K562 (cell line): ENCODE measurements around the gene SCUBE1. TPM values are rescaled to one million over a fixed set of nuclear protein-coding genes. Genes with fewer than 3 reads are reported as not detected.

Source experiments
- ATAC-seq: fragments of 200-7000 bp; cut with Tn5 transposase; 3 replicates; pipeline ENCODE4 v1.9.1; 2020; ENCODE audit warnings: moderate library complexity
- BruUV-seq: library from RNA; stranded (reverse); fragments of 400-500 nt; replicated peaks from 2 replicates; lab custom pipeline; 2021; lab: Mats Ljungman, UMichigan
- CTCF ChIA-PET: fragments of 300-600 bp; formaldehyde crosslinking; extraction: SDS; loops from one replicate; lab custom pipeline; 2021; ENCODE audit warnings: low intra/inter-chr PET ratio; lab: Yijun Ruan, JAX
- POLR2A ChIA-PET: fragments of 300-600, 350-650 bp; sonication (Branson Sonifier 250); formaldehyde crosslinking; extraction: SDS; loops from one replicate; lab custom pipeline; 2021; ENCODE audit warnings: antibody characterized with exemption, inconsistent platforms; lab: Yijun Ruan, JAX
- DNase-seq, 4 experiments: peaks; one replicate each; pipeline versions ENCODE4 v3.0.0 to v3.0.0-alpha.2; 2011 to 2018; ENCODE audit warnings: low spot score in 3 of 4, mixed read lengths in 3 of 4; ENCODE audit errors: extremely low read depth in 1 of 4
- FAIRE-seq: peaks from 2 replicates; lab custom pipeline; 2011; peaks lifted over from hg19 to GRCh38; lab: Jason Lieb, UNC
- H2AFZ ChIP-seq: 2 replicates; pipeline ENCODE4 v1.6.0; 2011; ENCODE audit warnings: low read depth, low read length, control low read depth, inconsistent platforms
- H3K27ac ChIP-seq: fragments of 200-600 bp; 3 replicates; pipeline ENCODE4 v1.8.0; 2011; ENCODE audit warnings: low read depth, mild to moderate bottlenecking, control low read depth, inconsistent platforms, low read length, moderate library complexity, mixed read lengths; ENCODE audit errors: extremely low read depth
- H3K27me3 ChIP-seq, 2 experiments: fragments of 300-600 bp in 1 of 2; 2 replicates in 1 of 2; 3 replicates in 1 of 2; pipeline versions ENCODE4 v1.6.0 to v1.8.0; 2011; ENCODE audit warnings: inconsistent platforms in 2 of 2, low read length in 2 of 2, mild to moderate bottlenecking in 1 of 2, mixed read lengths in 1 of 2, moderate library complexity in 1 of 2; ENCODE audit not compliant: control insufficient read depth in 2 of 2, insufficient read depth in 2 of 2
- H3K36me3 ChIP-seq: fragments of 300-600 bp; 3 replicates; pipeline ENCODE4 v1.8.0; 2011; ENCODE audit warnings: mild to moderate bottlenecking, low read length, inconsistent platforms; ENCODE audit not compliant: control insufficient read depth, insufficient read depth
- H3K4me1 ChIP-seq, 2 experiments: fragments of 200-600 bp in 1 of 2; replicated peaks in 1 of 2; 2 replicates in 1 of 2; 3 replicates in 1 of 2; pipeline versions ENCODE4 v1.5.1 to v1.8.0; 2011; ENCODE audit warnings: inconsistent platforms in 2 of 2, low read length in 2 of 2, mild to moderate bottlenecking in 1 of 2, mixed read lengths in 1 of 2, moderate library complexity in 1 of 2; ENCODE audit not compliant: control insufficient read depth in 2 of 2, insufficient read depth in 2 of 2
- H3K4me2 ChIP-seq: 2 replicates; pipeline ENCODE4 v1.6.1; 2011; ENCODE audit warnings: low read length, control low read depth, inconsistent platforms, mixed read lengths; ENCODE audit not compliant: insufficient read depth
- H3K4me3 ChIP-seq: fragments of 200-600 bp; sonication (generic), shearing (Covaris generic); 2 replicates; pipeline ENCODE4 v1.5.1; 2016; ENCODE audit warnings: control low read depth, inconsistent platforms
- H3K79me2 ChIP-seq: fragments of 200-600 bp; 3 replicates; pipeline ENCODE4 v1.8.0; 2011; ENCODE audit warnings: low read length, inconsistent platforms; ENCODE audit not compliant: control insufficient read depth, insufficient read depth
- H3K9ac ChIP-seq, 2 experiments: 2 replicates each; pipeline versions ENCODE4 v1.6.0 to v1.6.1; 2011; ENCODE audit warnings: low read depth in 2 of 2, low read length in 2 of 2, control low read depth in 1 of 2, inconsistent platforms in 1 of 2, mild to moderate bottlenecking in 1 of 2, mixed read lengths in 1 of 2; ENCODE audit not compliant: insufficient read depth in 1 of 2
- H3K9me1 ChIP-seq: one replicate; pipeline ENCODE4 v1.6.0; 2011; ENCODE audit warnings: inconsistent platforms, mild to moderate bottlenecking, low read length, moderate library complexity; ENCODE audit not compliant: control insufficient read depth, insufficient read depth
- H3K9me3 ChIP-seq: replicated peaks from 2 replicates; pipeline ENCODE4 v1.5.1; 2011; ENCODE audit warnings: low read depth, low read length, inconsistent platforms; ENCODE audit not compliant: control insufficient read depth, insufficient read depth
- H4K20me1 ChIP-seq: replicated peaks from 2 replicates; pipeline ENCODE4 v1.6.1; 2011; ENCODE audit warnings: low read length, inconsistent platforms, mixed read lengths; ENCODE audit not compliant: control insufficient read depth, insufficient read depth
- ETV6 ChIP-seq, 3 experiments: fragments of 150-350 bp in 1 of 3; sonication (generic) in 1 of 3; formaldehyde crosslinking in 1 of 3; IDR thresholded peaks; 2 replicates each; pipeline versions ENCODE4 v1.6.1 to v1.8.0; 2014 to 2022; ENCODE audit warnings: borderline replicate concordance in 2 of 3, low read depth in 2 of 3, antibody characterized with exemption in 1 of 3, low read length in 1 of 3, mild to moderate bottlenecking in 1 of 3, missing genetic modification reagents in 1 of 3
- EWSR1 ChIP-seq: fragments of 450-650 bp; IDR thresholded peaks from 2 replicates; pipeline ENCODE4 v1.6.1; 2018; ENCODE audit warnings: borderline replicate concordance, mild to moderate bottlenecking, low read depth, moderate library complexity; ENCODE audit not compliant: partially characterized antibody
- GATAD2B ChIP-seq: fragments of 450-650 bp; IDR thresholded peaks from 2 replicates; pipeline ENCODE4 v1.6.1; 2017; ENCODE audit warnings: mild to moderate bottlenecking, borderline replicate concordance
- HCFC1 ChIP-seq: IDR thresholded peaks from 2 replicates; pipeline ENCODE4 v1.6.1; 2012; ENCODE audit warnings: low read depth, low read length, improper control_type of control experiment
- HMG20B ChIP-seq: fragments of 250-450 bp; sonication (Bioruptor Pico); IDR thresholded peaks from 2 replicates; pipeline ENCODE4 v1.5.0; 2021; ENCODE audit warnings: mild to moderate bottlenecking
- HSF4 ChIP-seq: fragments of 250-450 bp; sonication (Bioruptor Pico); IDR thresholded peaks from 2 replicates; pipeline ENCODE4 v2.1.2; 2022; ENCODE audit warnings: mild to moderate bottlenecking, moderate library complexity, borderline replicate concordance
- POLR3A ChIP-seq: IDR thresholded peaks from 2 replicates; pipeline ENCODE4 v1.6.1; 2011; ENCODE audit warnings: borderline replicate concordance, mild to moderate bottlenecking, moderate library complexity; ENCODE audit not compliant: insufficient read length, insufficient read depth; ENCODE audit errors: extremely low read depth
- PRMT5 ChIP-seq: sonication (generic); formaldehyde crosslinking; IDR thresholded peaks from 2 replicates; pipeline ENCODE4 v1.5.0; 2020; ENCODE audit warnings: missing genetic modification reagents
- PURB ChIP-seq: sonication (generic); formaldehyde crosslinking; IDR thresholded peaks from 2 replicates; pipeline ENCODE4 v1.9.0; 2021; ENCODE audit warnings: low read depth, mild to moderate bottlenecking, missing genetic modification reagents
- RBM25 ChIP-seq: fragments of 200-400 bp; formaldehyde crosslinking; IDR thresholded peaks from 2 replicates; pipeline ENCODE4 v1.6.1; 2018; ENCODE audit warnings: low read length, low read depth, moderate library complexity; ENCODE audit not compliant: severe bottlenecking
- TOE1 ChIP-seq, 2 experiments: fragments of 450-650 bp in 1 of 2; sonication (generic) in 1 of 2; formaldehyde crosslinking in 1 of 2; IDR thresholded peaks; 2 replicates each; pipeline versions ENCODE4 v1.7.1 to v1.8.0; 2016 to 2022; ENCODE audit warnings: borderline replicate concordance in 2 of 2, mild to moderate bottlenecking in 2 of 2, antibody characterized with exemption in 1 of 2, inconsistent platforms in 1 of 2, low read depth in 1 of 2, missing genetic modification reagents in 1 of 2, moderate library complexity in 1 of 2
- ZNF174 ChIP-seq: fragments of 250-450 bp; sonication (Bioruptor Pico); IDR thresholded peaks from 2 replicates; pipeline ENCODE4 v1.4.0; 2020; ENCODE audit warnings: mild to moderate bottlenecking
- WGBS: fragments of 100-300 bp; shearing (Covaris generic); methylation state at CpG from one replicate; pipeline ENCODE4 v1.1.6; 2016; ENCODE audit warnings: low coverage, mixed read lengths; ENCODE audit not compliant: insufficient coverage; ENCODE audit errors: missing lambda C conversion rate; 5-methylcytosine and 5-hydroxymethylcytosine counted together
- in situ Hi-C: fragments of 300-500 bp; cut with MboI; formaldehyde crosslinking; loops from 4 replicates; pipeline ENCODE4 v1.15.0; 2018; ENCODE audit warnings: inconsistent platforms, mixed read lengths
- intact Hi-C: fragments of 100-400 bp; cut with micrococcal nuclease; formaldehyde crosslinking; loops from 2 replicates; pipeline ENCODE4 v1.14.2; 2022
- polyA plus RNA-seq, 8 experiments: library from polyadenylated mRNA; depleted of rRNA in 4 of 8; stranded (reverse) in 5 of 8; unstranded in 3 of 8; fragments of >200 nt; fragmentation: Nextera tagmentation in 2 of 8; fragmentation: Illumina TruSeq in 1 of 8; extraction: Ambion mirVana in 2 of 8; extraction: Trizol in 1 of 8; gene quantifications; 2 replicates each; pipeline versions ENCODE4 v1.2.1 to v1.2.3, GENCODE V29; 2011 to 2014; ENCODE audit warnings: inconsistent platforms in 1 of 8, missing spikeins in 1 of 8
- total RNA-seq, 7 experiments: library from RNA; depleted of rRNA in 6 of 7; stranded (reverse); fragments of >200 nt in 6 of 7; fragmentation: Illumina TruSeq in 2 of 7; extraction: Trizol in 2 of 7; gene quantifications; 2 replicates each; pipeline versions ENCODE4 v1.2.1 to v1.2.3, GENCODE V29; 2011 to 2021; ENCODE audit warnings: low replicate concordance in 1 of 7
- TF ChIP-seq, protein P1 (sequence below), 2 experiments: IDR thresholded peaks in 1 of 2; conservative IDR thresholded peaks in 1 of 2; 2 replicates each; pipeline ENCODE4 v1.6.1; 2016; ENCODE audit warnings: low read depth in 2 of 2, mild to moderate bottlenecking in 1 of 2, missing compliant biosample characterization in 1 of 2, missing genetic modification characterization in 1 of 2, moderate library complexity in 1 of 2
- TF ChIP-seq, protein P2 (sequence below): sonication (generic); formaldehyde crosslinking; IDR thresholded peaks from 2 replicates; pipeline ENCODE4 v1.8.1; 2023; ENCODE audit warnings: mild to moderate bottlenecking, missing genetic modification reagents

Gene SCUBE1
- total and polyA plus RNA-seq, 9 of the 15 experiments (the other 6 are each of a cell fraction or from before 2014, with no cell fraction given) = 0.03 to 0.47 (median 0.29) TPM; not detected in 6

- Histone ChIP-seq H3K4me3 (no peak overlapping the region), H2AFZ (no peak overlapping the region), H3K27me3 (peaks cover 0 to 17% of the 10 kb centered on the region in 2 experiments; a peak in 4 of 5 replicates), H3K4me2 (no peak overlapping the region), H3K79me2 (no peaks in the 10 kb centered on the region), H3K27ac (no peak overlapping the region), H3K4me1 (no peaks in the 10 kb centered on the region; a peak in 1 of 5 replicates), H3K9me1 (no peaks in the 10 kb centered on the region), H4K20me1 (no peaks in the 10 kb centered on the region), H3K9me3 (no peaks in the 10 kb centered on the region), H3K36me3 (no peaks in the 10 kb centered on the region), H3K9ac (no peak overlapping the region)
- FAIRE-seq = no peak
- intact Hi-C loops = no loop called here
- WGBS = 3% methylated on average over 5 of the region's 5 CpGs
- ChIA-PET CTCF (no interaction called here), POLR2A (no interaction called here)
- no peak for ATAC-seq
- DNase-seq = no peak
- in situ Hi-C loops = no loop called here
- no TSS peak for BruUV-seq
- TF ChIP-seq PRMT5 (CRISPR knock-in tag) = no peak
- TF ChIP-seq HSF4 (CRISPR knock-in tag) = no peak
- TF ChIP-seq, protein P1, sequence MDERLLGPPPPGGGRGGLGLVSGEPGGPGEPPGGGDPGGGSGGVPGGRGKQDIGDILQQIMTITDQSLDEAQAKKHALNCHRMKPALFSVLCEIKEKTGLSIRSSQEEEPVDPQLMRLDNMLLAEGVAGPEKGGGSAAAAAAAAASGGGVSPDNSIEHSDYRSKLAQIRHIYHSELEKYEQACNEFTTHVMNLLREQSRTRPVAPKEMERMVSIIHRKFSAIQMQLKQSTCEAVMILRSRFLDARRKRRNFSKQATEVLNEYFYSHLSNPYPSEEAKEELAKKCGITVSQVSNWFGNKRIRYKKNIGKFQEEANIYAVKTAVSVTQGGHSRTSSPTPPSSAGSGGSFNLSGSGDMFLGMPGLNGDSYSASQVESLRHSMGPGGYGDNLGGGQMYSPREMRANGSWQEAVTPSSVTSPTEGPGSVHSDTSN (CRISPR knock-in tag; IDR thresholded peaks at IDR 0.05; ENCODE audit: low read depth) = no peak
- TF ChIP-seq, protein P1 (tag; conservative IDR thresholded peaks at IDR 0.05; ENCODE audit: low read depth) = no peak
- no peak for TF ChIP-seq ETV6 (IDR thresholded peaks at IDR 0.05; ENCODE audit: borderline replicate concordance in 1 of 2, low read depth in 2 of 2, low read length in 1 of 2)
- no peak for TF ChIP-seq ETV6 (CRISPR knock-in tag; IDR thresholded peaks at IDR 0.05; ENCODE audit: borderline replicate concordance)
- no peak for TF ChIP-seq PURB
- no peak for TF ChIP-seq ZNF174
- TF ChIP-seq POLR3A = no peak
- no peak for TF ChIP-seq HMG20B (CRISPR knock-in tag)
- no peak for TF ChIP-seq RBM25
- no peak for TF ChIP-seq EWSR1
- TF ChIP-seq, protein P2, sequence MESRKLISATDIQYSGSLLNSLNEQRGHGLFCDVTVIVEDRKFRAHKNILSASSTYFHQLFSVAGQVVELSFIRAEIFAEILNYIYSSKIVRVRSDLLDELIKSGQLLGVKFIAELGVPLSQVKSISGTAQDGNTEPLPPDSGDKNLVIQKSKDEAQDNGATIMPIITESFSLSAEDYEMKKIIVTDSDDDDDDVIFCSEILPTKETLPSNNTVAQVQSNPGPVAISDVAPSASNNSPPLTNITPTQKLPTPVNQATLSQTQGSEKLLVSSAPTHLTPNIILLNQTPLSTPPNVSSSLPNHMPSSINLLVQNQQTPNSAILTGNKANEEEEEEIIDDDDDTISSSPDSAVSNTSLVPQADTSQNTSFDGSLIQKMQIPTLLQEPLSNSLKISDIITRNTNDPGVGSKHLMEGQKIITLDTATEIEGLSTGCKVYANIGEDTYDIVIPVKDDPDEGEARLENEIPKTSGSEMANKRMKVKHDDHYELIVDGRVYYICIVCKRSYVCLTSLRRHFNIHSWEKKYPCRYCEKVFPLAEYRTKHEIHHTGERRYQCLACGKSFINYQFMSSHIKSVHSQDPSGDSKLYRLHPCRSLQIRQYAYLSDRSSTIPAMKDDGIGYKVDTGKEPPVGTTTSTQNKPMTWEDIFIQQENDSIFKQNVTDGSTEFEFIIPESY (CRISPR knock-in tag) = no peak
- no peak for TF ChIP-seq GATAD2B
- no peak for TF ChIP-seq HCFC1
- no peak for TF ChIP-seq TOE1 (IDR thresholded peaks at IDR 0.05; ENCODE audit: borderline replicate concordance)
- no peak for TF ChIP-seq TOE1 (CRISPR knock-in tag; IDR thresholded peaks at IDR 0.05; ENCODE audit: borderline replicate concordance, low read depth)
Measured at GRCh38 chr22:43351966-43352345, 8.8 kb upstream of the SCUBE1 start.
